HG03025 (cell line): Measurements from ENCODE around the gene SEM1.
"Not testable (repeated sequence)": the region's sequence is repeated elsewhere in the genome, so short reads cannot be mapped to it uniquely, and the experiment has no call there.

Experiments
- ATAC-seq: cut with Tn5 transposase; IDR thresholded peaks from one replicate; pipeline ENCODE4 v1.9.1; 2021; ENCODE audit warnings: mild to moderate bottlenecking, moderate library complexity; ENCODE audit not compliant: unreplicated experiment, low FRiP score

SEM1 gene

GRCh38 chr7:96709381-96710228, at the start of gene SEM1:
Gene SEM1, minus strand, starts transcription at chr7:96709846. Its CDS starts 83 bp downstream, at chr7:96709763.
- peak; percentile 92 for ATAC-seq

GRCh38 chr7:96757880-96758279, 48.2 kb upstream of the SEM1 start:
- ATAC-seq, result not testable (repeated sequence)

GRCh38 chr7:96747418-96747940, 37.8 kb upstream of the SEM1 start:
- ATAC-seq, result no peak

GRCh38 chr7:96740130-96740529, 30.5 kb upstream of the SEM1 start:
- no peak for ATAC-seq

GRCh38 chr7:96739609-96740008, 30.0 kb upstream of the SEM1 start:
- no peak for ATAC-seq

GRCh38 chr7:96739167-96739566, 29.5 kb upstream of the SEM1 start:
- ATAC-seq, result no peak

GRCh38 chr7:96738705-96739104, 29.1 kb upstream of the SEM1 start:
- no peak for ATAC-seq

- no peak for ATAC-seq
These were observed 28.0 kb upstream of the SEM1 start for GRCh38 chr7:96737545-96738050.

GRCh38 chr7:96734343-96734742, 24.7 kb upstream of the SEM1 start:
- ATAC-seq, result no peak

GRCh38 chr7:96729820-96730219, 20.2 kb upstream of the SEM1 start:
- no peak for ATAC-seq

- ATAC-seq, result no peak
These were observed 18.5 kb upstream of the SEM1 start for GRCh38 chr7:96728139-96728538.

GRCh38 chr7:96727534-96728088, 18.0 kb upstream of the SEM1 start:
- ATAC-seq, result no peak

- ATAC-seq, result no peak
These were observed 14.0 kb upstream of the SEM1 start for GRCh38 chr7:96723622-96724021.

GRCh38 chr7:96722928-96723327, 13.3 kb upstream of the SEM1 start:
- ATAC-seq, result not testable (repeated sequence)

- ATAC-seq, result no peak
These were observed 11.2 kb upstream of the SEM1 start for GRCh38 chr7:96720843-96721242.

GRCh38 chr7:96719164-96719563, 9.5 kb upstream of the SEM1 start:
- ATAC-seq, result no peak

GRCh38 chr7:96718107-96719003, 8.7 kb upstream of the SEM1 start:
- ATAC-seq, result no peak

GRCh38 chr7:96713037-96713436, 3.4 kb upstream of the SEM1 start:
- no peak for ATAC-seq

- ATAC-seq, result no peak
These were observed 898 bp upstream of the SEM1 start for GRCh38 chr7:96710544-96710943.

- no peak for ATAC-seq
These were observed 774 bp downstream of the SEM1 start for GRCh38 chr7:96708872-96709271.
